Measurements from ENCODE around the gene NXPH2. TPM values are rescaled to one million over a fixed set of nuclear protein-coding genes. Genes with fewer than 3 reads are reported as not detected.

Gene NXPH2
- total RNA-seq, 1 experiment from 2014 or later = 0.94 TPM

DNA sequence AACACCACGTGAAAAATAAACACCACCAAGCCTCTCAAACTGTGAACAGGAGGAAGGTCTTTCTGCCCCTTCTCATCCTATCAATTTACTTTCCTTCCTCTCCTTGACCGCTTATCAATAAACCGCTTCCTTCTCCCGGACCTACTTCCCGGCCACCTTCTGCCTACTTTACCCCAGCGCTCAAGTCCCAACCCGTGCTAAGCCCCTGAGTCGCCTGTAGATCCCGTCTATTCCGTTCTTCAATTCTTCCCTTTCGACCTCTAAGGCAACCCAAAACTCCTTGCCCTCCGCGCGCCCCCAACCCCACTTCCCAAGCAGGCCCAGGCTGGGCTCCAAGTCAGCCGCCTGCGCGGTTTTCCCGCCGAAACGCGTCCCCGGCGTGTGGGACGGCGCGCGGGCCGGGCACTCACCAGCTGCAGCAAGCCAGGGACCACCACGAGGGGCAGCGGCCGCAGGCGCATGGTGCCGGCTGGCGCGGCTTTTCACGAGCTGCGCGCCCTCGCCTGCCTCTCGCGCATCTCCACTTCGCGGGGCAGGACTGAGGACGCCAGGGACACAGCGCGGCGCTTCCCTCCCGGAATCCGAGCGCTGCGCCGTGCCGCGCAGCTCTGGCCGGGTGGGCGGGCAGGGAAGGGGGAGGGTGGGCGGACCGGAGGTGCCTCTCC, at the start of gene NXPH2 (continued):
- TF ChIP-seq, protein P1, sequence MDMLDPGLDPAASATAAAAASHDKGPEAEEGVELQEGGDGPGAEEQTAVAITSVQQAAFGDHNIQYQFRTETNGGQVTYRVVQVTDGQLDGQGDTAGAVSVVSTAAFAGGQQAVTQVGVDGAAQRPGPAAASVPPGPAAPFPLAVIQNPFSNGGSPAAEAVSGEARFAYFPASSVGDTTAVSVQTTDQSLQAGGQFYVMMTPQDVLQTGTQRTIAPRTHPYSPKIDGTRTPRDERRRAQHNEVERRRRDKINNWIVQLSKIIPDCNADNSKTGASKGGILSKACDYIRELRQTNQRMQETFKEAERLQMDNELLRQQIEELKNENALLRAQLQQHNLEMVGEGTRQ (CRISPR knock-in tag; IDR thresholded peaks at IDR 0.05) = no peak
- TF ChIP-seq, protein P2, sequence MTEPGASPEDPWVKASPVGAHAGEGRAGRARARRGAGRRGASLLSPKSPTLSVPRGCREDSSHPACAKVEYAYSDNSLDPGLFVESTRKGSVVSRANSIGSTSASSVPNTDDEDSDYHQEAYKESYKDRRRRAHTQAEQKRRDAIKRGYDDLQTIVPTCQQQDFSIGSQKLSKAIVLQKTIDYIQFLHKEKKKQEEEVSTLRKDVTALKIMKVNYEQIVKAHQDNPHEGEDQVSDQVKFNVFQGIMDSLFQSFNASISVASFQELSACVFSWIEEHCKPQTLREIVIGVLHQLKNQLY (CRISPR knock-in tag; IDR thresholded peaks at IDR 0.05) = no peak
- TF ChIP-seq, protein P3, sequence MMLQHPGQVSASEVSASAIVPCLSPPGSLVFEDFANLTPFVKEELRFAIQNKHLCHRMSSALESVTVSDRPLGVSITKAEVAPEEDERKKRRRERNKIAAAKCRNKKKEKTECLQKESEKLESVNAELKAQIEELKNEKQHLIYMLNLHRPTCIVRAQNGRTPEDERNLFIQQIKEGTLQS (CRISPR knock-in tag; conservative IDR thresholded peaks at IDR 0.05) = peak; percentile 69; the same call in 1 of the 2 replicates
- no peak for TF ChIP-seq ETV6 (CRISPR knock-in tag; IDR thresholded peaks at IDR 0.05)
- no peak for TF ChIP-seq CBFB (CRISPR knock-in tag; IDR thresholded peaks at IDR 0.05; ENCODE audit: low read depth)
- TF ChIP-seq SMAD3 (CRISPR knock-in tag; IDR thresholded peaks at IDR 0.05; ENCODE audit: borderline replicate concordance) = peak; percentile 20; the same call in 1 of the 2 replicates
- TF ChIP-seq MXD4 (CRISPR knock-in tag; IDR thresholded peaks at IDR 0.05; ENCODE audit: borderline replicate concordance) = no peak
- TF ChIP-seq, protein P4, sequence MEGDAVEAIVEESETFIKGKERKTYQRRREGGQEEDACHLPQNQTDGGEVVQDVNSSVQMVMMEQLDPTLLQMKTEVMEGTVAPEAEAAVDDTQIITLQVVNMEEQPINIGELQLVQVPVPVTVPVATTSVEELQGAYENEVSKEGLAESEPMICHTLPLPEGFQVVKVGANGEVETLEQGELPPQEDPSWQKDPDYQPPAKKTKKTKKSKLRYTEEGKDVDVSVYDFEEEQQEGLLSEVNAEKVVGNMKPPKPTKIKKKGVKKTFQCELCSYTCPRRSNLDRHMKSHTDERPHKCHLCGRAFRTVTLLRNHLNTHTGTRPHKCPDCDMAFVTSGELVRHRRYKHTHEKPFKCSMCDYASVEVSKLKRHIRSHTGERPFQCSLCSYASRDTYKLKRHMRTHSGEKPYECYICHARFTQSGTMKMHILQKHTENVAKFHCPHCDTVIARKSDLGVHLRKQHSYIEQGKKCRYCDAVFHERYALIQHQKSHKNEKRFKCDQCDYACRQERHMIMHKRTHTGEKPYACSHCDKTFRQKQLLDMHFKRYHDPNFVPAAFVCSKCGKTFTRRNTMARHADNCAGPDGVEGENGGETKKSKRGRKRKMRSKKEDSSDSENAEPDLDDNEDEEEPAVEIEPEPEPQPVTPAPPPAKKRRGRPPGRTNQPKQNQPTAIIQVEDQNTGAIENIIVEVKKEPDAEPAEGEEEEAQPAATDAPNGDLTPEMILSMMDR (IDR thresholded peaks at IDR 0.05) = no peak
- no peak for TF ChIP-seq GRHL2 (CRISPR knock-in tag; IDR thresholded peaks at IDR 0.05; ENCODE audit: insufficient replicate concordance, severe bottlenecking)
- TF ChIP-seq ZNF138 (CRISPR knock-in tag; conservative IDR thresholded peaks at IDR 0.05) = 0 out of 2 replicates have a peak, but pooled peaks have one; percentile 57
- no peak for TF ChIP-seq ELF4 (CRISPR knock-in tag; IDR thresholded peaks at IDR 0.05; ENCODE audit: low read depth)
- TF ChIP-seq, protein P5, sequence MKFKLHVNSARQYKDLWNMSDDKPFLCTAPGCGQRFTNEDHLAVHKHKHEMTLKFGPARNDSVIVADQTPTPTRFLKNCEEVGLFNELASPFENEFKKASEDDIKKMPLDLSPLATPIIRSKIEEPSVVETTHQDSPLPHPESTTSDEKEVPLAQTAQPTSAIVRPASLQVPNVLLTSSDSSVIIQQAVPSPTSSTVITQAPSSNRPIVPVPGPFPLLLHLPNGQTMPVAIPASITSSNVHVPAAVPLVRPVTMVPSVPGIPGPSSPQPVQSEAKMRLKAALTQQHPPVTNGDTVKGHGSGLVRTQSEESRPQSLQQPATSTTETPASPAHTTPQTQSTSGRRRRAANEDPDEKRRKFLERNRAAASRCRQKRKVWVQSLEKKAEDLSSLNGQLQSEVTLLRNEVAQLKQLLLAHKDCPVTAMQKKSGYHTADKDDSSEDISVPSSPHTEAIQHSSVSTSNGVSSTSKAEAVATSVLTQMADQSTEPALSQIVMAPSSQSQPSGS (CRISPR knock-in tag; IDR thresholded peaks at IDR 0.05; ENCODE audit: borderline replicate concordance, low read depth) = no peak
- TF ChIP-seq RELA (CRISPR knock-in tag; IDR thresholded peaks at IDR 0.05; ENCODE audit: borderline replicate concordance) = no peak
- TF ChIP-seq, protein P6, sequence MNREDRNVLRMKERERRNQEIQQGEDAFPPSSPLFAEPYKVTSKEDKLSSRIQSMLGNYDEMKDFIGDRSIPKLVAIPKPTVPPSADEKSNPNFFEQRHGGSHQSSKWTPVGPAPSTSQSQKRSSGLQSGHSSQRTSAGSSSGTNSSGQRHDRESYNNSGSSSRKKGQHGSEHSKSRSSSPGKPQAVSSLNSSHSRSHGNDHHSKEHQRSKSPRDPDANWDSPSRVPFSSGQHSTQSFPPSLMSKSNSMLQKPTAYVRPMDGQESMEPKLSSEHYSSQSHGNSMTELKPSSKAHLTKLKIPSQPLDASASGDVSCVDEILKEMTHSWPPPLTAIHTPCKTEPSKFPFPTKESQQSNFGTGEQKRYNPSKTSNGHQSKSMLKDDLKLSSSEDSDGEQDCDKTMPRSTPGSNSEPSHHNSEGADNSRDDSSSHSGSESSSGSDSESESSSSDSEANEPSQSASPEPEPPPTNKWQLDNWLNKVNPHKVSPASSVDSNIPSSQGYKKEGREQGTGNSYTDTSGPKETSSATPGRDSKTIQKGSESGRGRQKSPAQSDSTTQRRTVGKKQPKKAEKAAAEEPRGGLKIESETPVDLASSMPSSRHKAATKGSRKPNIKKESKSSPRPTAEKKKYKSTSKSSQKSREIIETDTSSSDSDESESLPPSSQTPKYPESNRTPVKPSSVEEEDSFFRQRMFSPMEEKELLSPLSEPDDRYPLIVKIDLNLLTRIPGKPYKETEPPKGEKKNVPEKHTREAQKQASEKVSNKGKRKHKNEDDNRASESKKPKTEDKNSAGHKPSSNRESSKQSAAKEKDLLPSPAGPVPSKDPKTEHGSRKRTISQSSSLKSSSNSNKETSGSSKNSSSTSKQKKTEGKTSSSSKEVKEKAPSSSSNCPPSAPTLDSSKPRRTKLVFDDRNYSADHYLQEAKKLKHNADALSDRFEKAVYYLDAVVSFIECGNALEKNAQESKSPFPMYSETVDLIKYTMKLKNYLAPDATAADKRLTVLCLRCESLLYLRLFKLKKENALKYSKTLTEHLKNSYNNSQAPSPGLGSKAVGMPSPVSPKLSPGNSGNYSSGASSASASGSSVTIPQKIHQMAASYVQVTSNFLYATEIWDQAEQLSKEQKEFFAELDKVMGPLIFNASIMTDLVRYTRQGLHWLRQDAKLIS (CRISPR knock-in tag; IDR thresholded peaks at IDR 0.05; ENCODE audit: borderline replicate concordance) = no peak
- TF ChIP-seq, protein P7, sequence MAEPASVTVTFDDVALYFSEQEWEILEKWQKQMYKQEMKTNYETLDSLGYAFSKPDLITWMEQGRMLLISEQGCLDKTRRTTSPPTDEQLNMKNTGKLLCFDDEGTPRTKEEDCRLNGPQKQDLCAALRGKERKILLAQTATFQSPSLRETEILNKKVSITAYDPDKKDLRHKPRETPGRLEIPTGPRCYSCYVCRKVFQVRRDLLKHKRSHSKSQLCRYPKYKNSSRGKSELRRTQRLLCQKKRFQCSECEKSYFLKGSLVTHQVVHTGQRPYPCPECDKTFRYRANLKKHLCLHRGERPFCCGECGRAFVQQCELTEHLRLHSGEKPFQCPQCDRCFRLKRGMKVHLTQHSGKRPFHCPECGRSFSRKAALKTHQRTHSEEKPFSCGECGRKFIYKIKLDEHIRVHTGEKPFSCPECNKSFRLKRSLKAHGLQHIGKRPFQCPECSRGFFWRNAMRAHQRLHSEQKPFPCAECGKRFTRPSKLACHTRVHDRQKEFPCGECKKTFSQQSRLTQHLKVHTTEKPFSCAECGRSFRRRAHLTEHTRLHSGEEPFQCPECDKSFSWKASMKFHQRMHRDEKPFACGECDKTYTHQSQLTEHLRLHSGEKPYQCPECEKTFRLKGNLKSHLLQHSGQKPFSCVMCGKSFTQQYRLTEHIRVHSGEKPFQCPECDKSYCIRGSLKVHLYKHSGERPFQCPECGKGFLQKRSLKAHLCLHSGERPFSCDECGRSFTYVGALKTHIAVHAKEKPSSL (CRISPR knock-in tag; conservative IDR thresholded peaks at IDR 0.05) = no peak
- TF ChIP-seq, protein P8, sequence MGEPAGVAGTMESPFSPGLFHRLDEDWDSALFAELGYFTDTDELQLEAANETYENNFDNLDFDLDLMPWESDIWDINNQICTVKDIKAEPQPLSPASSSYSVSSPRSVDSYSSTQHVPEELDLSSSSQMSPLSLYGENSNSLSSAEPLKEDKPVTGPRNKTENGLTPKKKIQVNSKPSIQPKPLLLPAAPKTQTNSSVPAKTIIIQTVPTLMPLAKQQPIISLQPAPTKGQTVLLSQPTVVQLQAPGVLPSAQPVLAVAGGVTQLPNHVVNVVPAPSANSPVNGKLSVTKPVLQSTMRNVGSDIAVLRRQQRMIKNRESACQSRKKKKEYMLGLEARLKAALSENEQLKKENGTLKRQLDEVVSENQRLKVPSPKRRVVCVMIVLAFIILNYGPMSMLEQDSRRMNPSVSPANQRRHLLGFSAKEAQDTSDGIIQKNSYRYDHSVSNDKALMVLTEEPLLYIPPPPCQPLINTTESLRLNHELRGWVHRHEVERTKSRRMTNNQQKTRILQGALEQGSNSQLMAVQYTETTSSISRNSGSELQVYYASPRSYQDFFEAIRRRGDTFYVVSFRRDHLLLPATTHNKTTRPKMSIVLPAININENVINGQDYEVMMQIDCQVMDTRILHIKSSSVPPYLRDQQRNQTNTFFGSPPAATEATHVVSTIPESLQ (CRISPR knock-in tag; IDR thresholded peaks at IDR 0.05) = no peak
- TF ChIP-seq NFE2L1 (CRISPR knock-in tag; IDR thresholded peaks at IDR 0.05) = peak; percentile 89
- TF ChIP-seq ZBTB21 (CRISPR knock-in tag; IDR thresholded peaks at IDR 0.05; ENCODE audit: borderline replicate concordance) = no peak
- TF ChIP-seq, protein P9, sequence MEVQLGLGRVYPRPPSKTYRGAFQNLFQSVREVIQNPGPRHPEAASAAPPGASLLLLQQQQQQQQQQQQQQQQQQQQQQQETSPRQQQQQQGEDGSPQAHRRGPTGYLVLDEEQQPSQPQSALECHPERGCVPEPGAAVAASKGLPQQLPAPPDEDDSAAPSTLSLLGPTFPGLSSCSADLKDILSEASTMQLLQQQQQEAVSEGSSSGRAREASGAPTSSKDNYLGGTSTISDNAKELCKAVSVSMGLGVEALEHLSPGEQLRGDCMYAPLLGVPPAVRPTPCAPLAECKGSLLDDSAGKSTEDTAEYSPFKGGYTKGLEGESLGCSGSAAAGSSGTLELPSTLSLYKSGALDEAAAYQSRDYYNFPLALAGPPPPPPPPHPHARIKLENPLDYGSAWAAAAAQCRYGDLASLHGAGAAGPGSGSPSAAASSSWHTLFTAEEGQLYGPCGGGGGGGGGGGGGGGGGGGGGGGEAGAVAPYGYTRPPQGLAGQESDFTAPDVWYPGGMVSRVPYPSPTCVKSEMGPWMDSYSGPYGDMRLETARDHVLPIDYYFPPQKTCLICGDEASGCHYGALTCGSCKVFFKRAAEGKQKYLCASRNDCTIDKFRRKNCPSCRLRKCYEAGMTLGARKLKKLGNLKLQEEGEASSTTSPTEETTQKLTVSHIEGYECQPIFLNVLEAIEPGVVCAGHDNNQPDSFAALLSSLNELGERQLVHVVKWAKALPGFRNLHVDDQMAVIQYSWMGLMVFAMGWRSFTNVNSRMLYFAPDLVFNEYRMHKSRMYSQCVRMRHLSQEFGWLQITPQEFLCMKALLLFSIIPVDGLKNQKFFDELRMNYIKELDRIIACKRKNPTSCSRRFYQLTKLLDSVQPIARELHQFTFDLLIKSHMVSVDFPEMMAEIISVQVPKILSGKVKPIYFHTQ (CRISPR knock-in tag; IDR thresholded peaks at IDR 0.05) = no peak
- TF ChIP-seq, protein P10, sequence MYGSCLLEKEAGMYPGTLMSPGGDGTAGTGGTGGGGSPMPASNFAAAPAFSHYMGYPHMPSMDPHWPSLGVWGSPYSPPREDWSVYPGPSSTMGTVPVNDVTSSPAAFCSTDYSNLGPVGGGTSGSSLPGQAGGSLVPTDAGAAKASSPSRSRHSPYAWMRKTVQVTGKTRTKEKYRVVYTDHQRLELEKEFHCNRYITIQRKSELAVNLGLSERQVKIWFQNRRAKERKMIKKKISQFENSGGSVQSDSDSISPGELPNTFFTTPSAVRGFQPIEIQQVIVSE (CRISPR knock-in tag; IDR thresholded peaks at IDR 0.05; ENCODE audit: borderline replicate concordance) = no peak

Data from WTC11 (cell line).